Measurements from ENCODE around the gene NUDC.
"Not testable (repeated sequence)": the region's sequence is repeated elsewhere in the genome, so short reads cannot be mapped to it uniquely, and the experiment has no call there.

NUDC gene

DNA sequence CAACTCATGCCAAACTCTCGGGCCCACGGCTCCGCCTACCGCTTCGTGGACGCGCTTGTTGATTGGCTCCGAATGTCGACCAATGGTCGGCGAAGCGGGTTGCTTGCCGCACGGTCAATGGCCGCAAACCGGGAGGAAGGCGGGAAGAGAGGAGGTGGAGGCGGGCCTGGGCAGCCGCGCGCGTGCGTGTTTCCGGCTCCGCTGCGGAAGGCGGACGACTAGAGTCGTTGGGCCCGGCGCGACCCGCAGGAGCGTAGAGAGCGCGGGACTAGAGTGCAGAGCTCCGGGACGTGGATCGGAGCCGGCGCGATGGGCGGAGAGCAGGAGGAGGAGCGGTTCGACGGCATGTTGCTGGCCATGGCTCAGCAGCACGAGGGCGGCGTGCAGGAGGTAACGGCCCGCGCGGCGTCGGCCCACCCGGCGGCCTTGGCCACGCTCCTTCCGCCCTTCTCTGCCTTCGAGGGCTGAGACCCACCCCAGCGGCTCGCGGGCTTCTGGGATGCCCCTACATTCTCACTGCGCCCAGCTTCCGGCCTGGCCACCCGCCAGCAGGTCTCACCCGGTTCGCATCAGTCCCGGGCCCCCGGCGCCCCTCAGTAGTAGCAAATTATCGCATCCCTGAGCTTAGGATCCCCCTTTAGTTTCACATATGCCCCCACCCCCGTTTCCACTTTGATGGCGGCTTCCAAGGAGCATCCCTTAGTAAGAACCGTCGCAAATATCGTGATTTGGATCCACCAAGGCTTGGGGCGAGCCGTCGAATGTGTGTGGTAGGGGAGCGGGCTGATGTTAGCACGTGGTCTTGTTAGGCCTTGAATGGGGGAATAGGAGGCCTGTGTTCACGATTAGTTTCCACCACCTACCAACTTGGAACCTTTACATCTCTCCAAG is at the start of gene NUDC:
TSS of gene NUDC (plus strand) at position 204 of the 891 bp plus-strand sequence. CDS start at position 310, 106 bp downstream.
- in situ Hi-C loops (cut with MboI; ENCODE audit: low pct_unique_long_range_greater_than_20kb, low sequenced_read_pairs) = no loop called here

DNA sequence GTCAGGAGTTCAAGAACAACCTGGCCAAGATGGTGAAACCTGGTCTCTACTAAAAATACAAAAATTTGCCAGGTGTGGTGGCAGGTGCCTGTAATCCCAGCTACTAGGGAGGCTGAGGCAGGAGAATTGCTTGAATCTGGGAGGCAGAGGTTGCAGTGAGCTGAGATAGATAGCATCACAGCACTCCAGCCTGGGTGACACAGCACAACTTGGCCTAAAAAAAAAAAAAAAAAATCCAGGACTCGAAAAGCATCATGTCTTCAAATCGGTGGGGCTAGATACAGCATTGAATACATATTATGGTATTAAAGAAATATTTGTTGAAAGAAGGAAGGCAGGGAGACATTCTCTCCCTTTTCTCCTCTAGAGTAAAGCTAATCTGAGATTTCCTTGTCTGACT is 48.4 kb upstream of the NUDC start:
- in situ Hi-C loops (cut with MboI; ENCODE audit: low pct_unique_long_range_greater_than_20kb, low sequenced_read_pairs); DNase-seq: not testable (repeated sequence)

More for the DNA sequence above, at the start of gene NUDC:
- peak; percentile 97 for DNase-seq

DNA sequence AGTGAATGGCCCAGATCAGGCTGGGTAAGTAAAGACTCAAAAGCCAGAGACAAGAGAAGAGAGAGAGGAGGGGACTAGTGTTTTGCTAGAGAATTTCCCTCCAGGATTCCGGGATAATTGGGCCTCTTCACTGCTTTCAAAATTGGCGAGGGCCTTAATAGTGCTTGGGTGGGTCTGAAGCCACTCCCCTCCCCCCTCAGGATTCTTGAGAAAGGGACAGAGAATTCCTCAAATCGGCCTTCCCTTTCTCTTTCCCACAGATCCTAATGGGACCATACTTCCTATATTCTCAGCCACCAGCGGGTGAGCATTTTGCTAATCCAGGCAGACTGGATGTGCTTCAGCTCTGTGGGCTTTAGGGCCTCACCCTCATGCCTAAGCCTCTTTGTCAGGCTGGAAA is 46.6 kb upstream of the NUDC start:
- in situ Hi-C loops (cut with MboI; ENCODE audit: low pct_unique_long_range_greater_than_20kb, low sequenced_read_pairs) = no loop called here
- DNase-seq = no peak

DNA sequence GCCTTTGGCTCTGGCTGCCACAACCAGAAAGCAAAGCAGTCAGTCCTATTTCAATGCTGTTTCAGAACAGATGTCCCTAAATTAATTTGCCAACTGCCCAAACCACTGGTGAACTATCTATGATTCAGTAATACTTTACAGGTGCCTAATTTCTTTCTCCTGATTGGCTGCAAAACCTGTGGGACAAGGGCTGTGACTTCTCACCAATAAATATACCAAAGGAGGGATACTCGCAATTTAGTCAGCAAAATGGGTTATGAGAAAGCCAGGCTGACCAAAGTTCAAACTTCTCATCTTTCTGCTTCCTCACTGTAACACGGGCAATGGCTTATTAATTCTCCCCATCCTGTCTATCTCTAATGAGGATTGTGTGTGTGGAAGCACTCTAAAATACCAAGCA is 44.2 kb upstream of the NUDC start:
- in situ Hi-C loops (cut with MboI; ENCODE audit: low pct_unique_long_range_greater_than_20kb, low sequenced_read_pairs) = no loop called here
- no peak for DNase-seq

- in situ Hi-C loops (cut with MboI; ENCODE audit: low pct_unique_long_range_greater_than_20kb, low sequenced_read_pairs) = no loop called here
- no peak for DNase-seq
These were observed 41.8 kb upstream of the NUDC start for GRCh38 chr1:26879793-26880192.

DNA sequence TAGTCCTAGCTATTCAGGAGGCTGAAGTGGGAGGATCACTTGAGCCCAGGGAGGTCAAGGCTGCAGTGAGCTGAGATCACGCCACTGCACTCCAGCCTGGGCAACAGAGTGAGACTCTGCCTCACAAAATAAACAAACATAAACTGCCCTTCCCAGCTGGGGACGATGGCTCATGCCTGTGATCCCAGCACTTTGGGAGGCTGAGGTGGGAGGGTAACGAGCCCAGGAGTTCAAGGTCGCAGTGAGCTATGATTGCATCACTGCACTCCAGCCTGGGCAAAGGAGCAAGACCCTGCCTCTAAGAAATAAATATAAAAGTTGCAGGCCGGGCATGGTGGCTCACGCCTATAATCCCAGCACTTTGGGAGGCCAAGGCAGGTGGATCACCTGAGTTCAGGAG is 39.9 kb upstream of the NUDC start:
- DNase-seq; in situ Hi-C loops (cut with MboI; ENCODE audit: low pct_unique_long_range_greater_than_20kb, low sequenced_read_pairs): not testable (repeated sequence)

DNA sequence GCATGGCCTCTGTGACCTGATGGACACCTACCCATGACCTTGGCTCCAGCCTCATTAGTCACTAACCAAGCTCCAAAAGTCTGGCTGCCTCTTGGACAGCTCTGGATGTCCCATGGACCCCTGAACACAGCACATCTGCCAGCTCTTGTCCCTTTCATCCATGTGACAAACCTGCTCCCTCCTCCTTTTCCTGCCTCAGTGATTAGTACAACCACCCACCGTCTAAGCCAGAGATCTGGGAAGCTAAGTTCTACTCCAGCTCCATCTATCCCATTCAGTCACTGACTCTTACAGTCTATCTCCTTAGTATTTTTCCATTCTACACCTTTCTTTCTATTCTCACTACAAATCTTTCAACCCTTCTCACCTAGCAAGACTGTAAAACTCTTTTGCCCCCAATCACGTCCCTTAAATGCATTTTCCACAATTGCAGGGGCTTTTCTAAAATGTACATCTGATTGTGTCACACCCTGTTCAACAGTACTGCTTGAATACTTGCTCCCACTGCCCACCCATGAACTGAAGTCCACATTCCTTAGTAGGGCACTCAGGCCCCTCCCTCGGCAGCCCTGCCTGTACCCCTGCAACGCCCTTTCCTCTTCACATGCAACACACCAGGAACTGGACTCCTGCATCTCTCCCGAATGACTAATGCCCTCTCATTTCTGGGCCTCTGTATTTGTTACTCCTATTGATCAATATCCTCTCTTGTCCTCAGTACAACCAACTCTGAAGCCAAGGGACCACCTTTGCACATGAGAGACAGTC is 38.7 kb upstream of the NUDC start:
- in situ Hi-C loops (cut with MboI; ENCODE audit: low pct_unique_long_range_greater_than_20kb, low sequenced_read_pairs) = no loop called here
- DNase-seq = no peak

- in situ Hi-C loops (cut with MboI; ENCODE audit: low pct_unique_long_range_greater_than_20kb, low sequenced_read_pairs) = no loop called here
- DNase-seq = peak; percentile 47
These were observed 34.4 kb upstream of the NUDC start for GRCh38 chr1:26887125-26887524.

- no peak for DNase-seq
- in situ Hi-C loops (cut with MboI; ENCODE audit: low pct_unique_long_range_greater_than_20kb, low sequenced_read_pairs) = no loop called here
These were observed 33.3 kb upstream of the NUDC start for GRCh38 chr1:26888231-26888630.

- DNase-seq = peak; percentile 81
- in situ Hi-C loops (cut with MboI; ENCODE audit: low pct_unique_long_range_greater_than_20kb, low sequenced_read_pairs) = no loop called here
These were observed 31.7 kb upstream of the NUDC start, which contains the start of gene GPN2 for GRCh38 chr1:26889551-26890466. GPN2 (minus strand) TSS chr1:26890283; CDS start chr1:26890096, 187 bp downstream.

DNA sequence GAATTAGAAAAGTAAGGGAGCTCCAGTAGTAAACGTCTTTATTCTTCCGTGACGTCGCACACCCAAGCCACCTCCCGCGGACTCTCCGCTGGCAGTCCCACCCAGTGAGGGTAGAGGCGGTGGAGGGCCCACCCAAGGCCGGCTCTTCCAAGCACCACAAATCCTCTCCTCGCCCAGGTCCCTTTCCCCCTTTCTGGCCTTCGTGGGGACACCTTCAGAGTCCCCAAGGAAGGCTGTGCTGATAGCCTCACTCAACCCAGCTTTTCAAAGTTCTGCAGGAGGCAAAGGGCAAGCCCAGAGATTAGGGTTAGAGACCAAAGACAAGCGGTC is 31.1 kb upstream of the NUDC start:
- in situ Hi-C loops (cut with MboI; ENCODE audit: low pct_unique_long_range_greater_than_20kb, low sequenced_read_pairs) = no loop called here

GRCh38 chr1:26894263-26894662 is 27.3 kb upstream of the NUDC start:
- no peak for DNase-seq
- in situ Hi-C loops (cut with MboI; ENCODE audit: low pct_unique_long_range_greater_than_20kb, low sequenced_read_pairs) = no loop called here

More for the DNA sequence above, 31.1 kb upstream of the NUDC start:
- DNase-seq = no peak

GRCh38 chr1:26897351-26897750 is 24.2 kb upstream of the NUDC start:
- in situ Hi-C loops (cut with MboI; ENCODE audit: low pct_unique_long_range_greater_than_20kb, low sequenced_read_pairs) = no loop called here
- no peak for DNase-seq

DNA sequence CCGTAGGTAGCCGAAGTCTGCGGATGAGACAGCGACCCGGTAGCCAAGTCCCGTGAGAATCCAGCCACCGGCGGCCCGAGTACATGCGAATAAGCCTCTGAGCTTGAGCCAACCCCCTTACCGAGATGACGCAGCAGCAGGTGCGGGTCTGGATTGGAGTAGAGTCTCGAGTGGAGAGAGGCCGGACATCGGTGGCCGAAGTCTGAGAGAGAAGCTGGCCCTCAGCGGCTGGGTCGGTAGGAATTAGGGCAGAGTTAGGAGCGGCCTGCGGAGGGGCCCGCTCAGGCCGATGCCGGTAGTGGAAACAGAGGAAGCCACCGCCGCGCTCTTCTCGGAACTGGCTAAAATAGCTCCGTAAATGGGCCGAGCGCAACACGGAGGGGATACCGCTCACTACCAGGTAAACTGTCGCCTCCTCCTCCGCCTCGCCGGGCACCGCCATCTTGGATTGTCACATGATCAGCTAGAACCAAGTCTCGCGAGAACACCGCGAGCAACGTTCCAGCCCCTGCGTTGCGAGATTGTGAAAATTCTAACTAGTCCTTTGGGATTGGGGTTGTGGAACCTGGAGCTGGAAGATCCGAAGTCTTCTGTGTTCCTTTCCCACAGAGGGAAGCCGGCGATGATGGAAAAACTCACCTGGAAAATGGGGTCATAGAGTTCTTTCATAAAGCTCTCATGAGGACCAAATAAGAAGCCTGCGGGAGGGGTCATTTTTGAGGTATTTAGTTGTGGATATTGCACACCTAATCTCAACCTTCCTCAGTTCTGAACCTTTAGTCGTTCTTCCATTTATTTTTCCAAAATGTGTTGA is 21.3 kb upstream of the NUDC start, which contains the start of gene GPATCH3:
TSS of gene GPATCH3 (minus strand) at position 467 of the 814 bp plus-strand sequence. CDS start at position 442, 25 bp downstream.
- in situ Hi-C loops (cut with MboI; ENCODE audit: low pct_unique_long_range_greater_than_20kb, low sequenced_read_pairs) = no loop called here
- DNase-seq = peak; percentile 86

DNA sequence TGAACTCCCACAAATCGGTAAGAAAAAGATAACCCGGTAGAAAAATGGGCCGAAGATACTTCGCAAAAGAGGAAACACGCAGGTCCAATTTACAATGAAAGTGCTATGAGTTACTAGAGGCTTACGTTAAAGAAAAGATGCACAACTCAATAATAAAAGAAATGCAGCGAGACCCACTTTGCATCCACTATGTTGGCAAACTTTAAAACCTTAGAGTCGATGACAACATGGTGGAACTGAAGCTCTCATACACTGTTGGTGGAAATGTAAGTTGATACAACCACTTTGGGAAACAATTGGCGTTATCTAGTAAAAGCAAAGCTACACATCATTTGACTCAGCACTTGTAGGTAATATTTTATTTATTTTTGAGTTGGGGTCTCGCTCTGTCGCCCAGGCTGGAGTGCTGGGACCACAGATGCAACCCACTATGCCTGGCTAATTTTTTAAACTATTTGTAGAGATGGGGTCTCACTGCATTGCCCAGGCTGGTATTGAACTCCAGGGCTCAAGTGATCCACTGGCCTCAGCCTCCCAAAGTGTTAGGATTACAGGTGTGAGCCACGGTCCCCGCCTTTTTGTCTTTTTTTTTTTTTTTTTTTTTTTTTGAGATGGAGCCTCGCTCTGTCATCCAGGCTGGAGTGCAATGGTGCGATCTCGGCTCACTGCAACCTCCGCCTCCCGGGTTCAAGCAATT is 20.6 kb upstream of the NUDC start:
- in situ Hi-C loops (cut with MboI; ENCODE audit: low pct_unique_long_range_greater_than_20kb, low sequenced_read_pairs) = no loop called here

DNA sequence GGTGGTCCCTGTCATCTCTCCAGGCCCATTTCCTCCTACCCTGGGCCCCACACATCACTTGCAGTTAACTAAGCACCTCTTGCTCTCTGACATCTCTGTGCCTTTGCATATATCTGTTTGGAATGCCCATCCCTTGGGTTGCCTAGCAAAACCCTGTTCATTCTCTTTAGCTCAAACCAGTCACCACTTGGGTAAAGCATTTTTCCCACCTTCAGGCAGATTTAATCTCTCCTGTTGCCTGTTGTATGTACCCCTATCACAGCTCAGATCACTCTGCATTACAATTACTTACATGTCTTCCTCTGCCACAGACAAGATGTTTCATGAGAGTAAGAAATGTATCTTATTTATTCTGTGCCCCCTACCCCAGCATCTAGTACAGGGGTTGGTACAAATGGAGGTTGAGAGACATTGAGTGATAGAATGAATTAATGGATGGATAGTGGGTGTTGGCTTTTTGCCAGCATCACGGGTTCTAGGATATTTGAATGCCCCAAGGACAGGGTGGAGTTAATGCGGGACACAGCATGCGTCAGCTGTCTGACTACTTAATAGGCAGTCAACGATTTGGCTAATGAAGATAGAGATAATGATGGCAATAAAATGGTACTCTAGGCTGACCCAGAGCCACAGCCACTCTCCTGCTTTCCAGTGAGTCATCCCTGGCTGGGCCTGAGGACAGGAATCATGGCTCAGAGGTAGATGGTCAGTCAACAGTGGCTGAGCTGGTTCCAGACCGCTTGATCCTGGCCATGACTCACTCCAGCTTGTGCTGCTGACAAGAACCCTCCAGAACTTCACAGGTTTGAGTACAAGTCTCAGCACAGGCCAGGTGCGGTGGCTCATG is 14.2 kb upstream of the NUDC start:
- DNase-seq = no peak

More for the DNA sequence above, 20.6 kb upstream of the NUDC start:
- DNase-seq = no peak

GRCh38 chr1:26909951-26910342 is 11.6 kb upstream of the NUDC start:
- in situ Hi-C loops (cut with MboI; ENCODE audit: low pct_unique_long_range_greater_than_20kb, low sequenced_read_pairs) = no loop called here
- DNase-seq = no peak

More for the DNA sequence above, 14.2 kb upstream of the NUDC start:
- in situ Hi-C loops (cut with MboI; ENCODE audit: low pct_unique_long_range_greater_than_20kb, low sequenced_read_pairs) = no loop called here
